IPS DF 6.9 (cell line): ENCODE results near the gene GNAO1.

ENCODE experiments used
- DNase-seq: peaks from one replicate; pipeline ENCODE4 v3.0.0-alpha.2; 2013; ENCODE audit warnings: low read depth, low spot score
- H3K27ac ChIP-seq: one replicate; pipeline ENCODE4 v1.5.1; 2013; ENCODE audit warnings: low read length, control low read depth
- H3K27me3 ChIP-seq: 2 replicates; pipeline ENCODE4 v1.6.1; 2013; ENCODE audit warnings: mild to moderate bottlenecking, low read length; ENCODE audit not compliant: control insufficient read depth, insufficient read depth
- H3K36me3 ChIP-seq: 2 replicates; pipeline ENCODE4 v1.6.1; 2013; ENCODE audit warnings: low read length; ENCODE audit not compliant: control insufficient read depth, insufficient read depth
- H3K4me1 ChIP-seq: 2 replicates; pipeline ENCODE4 v1.6.1; 2013; ENCODE audit warnings: low read length; ENCODE audit not compliant: control insufficient read depth, insufficient read depth
- H3K4me3 ChIP-seq: 2 replicates; pipeline ENCODE4 v1.5.1; 2013; ENCODE audit warnings: mild to moderate bottlenecking, low read length
- H3K9me3 ChIP-seq: 2 replicates; pipeline ENCODE4 v1.6.1; 2013; ENCODE audit warnings: low read length, inconsistent platforms; ENCODE audit not compliant: control insufficient read depth, insufficient read depth
- WGBS: extraction: QIAGEN DNeasy Blood & Tissue Kit; methylation state at CpG from one replicate; pipeline ENCODE4 v1.1.7; 2013; ENCODE audit warnings: mixed read lengths, missing lambda C conversion rate; ENCODE audit not compliant: insufficient read length, insufficient coverage; 5-methylcytosine and 5-hydroxymethylcytosine counted together

GNAO1 gene

DNA sequence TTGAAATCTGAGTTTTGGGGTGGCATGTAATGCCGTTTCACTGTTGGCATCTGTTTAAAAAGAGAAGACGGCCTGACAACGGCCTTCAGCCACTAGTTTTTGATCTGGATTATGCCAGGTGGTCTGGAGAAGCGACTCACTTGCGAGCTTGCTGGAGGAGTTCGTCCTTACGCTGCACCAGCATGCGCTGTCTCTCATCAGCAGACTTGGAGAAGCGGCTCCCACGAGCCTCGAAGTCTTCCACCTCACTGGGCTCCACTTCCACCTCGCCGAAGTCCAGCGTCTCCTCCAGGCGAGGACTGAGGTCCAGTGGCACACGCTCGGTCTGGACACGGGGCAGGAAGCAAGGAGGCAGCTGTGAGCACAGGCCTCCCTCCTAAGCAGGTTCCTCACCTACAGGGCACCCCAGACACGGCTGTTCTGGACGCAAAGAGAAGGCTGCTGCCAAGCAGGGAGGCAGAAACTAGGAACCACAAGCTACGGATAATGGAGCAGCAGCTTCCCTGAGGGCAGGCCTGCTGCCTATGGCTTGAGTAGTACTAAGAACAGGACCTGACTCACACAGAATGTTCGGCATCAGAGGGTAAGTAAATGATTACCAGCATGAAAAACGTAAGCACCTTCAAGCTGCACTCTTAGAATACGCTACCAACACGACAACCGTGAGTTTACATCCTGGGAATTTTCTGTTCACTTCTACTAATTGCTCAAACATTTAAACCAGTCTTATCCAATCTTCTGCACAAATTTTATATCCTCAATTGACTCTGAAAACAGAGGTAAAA, 172.7 kb downstream of the GNAO1 start:
- H3K36me3 ChIP-seq: peaks cover 7% of the 10 kb centered on the region
- H3K4me1 ChIP-seq: no peaks in the 10 kb centered on the region
- WGBS: no CpG with 5 or more reads among the region's 26 CpGs

GRCh38 chr16:56364865-56365264, 173.6 kb downstream of the GNAO1 start:
- Histone ChIP-seq H3K4me1 (no peaks in the 10 kb centered on the region), H3K9me3 (no peaks in the 10 kb centered on the region), H3K27me3 (no peaks in the 10 kb centered on the region), H3K36me3 (peaks cover 7% of the 10 kb centered on the region), H3K4me3 (no peak overlapping the region), H3K27ac (no peak overlapping the region)
- no peak for DNase-seq
- WGBS: no CpG with 5 or more reads among the region's 8 CpGs

More for the DNA sequence above, 172.7 kb downstream of the GNAO1 start:
- no peak for DNase-seq
- Histone ChIP-seq H3K27me3 (no peaks in the 10 kb centered on the region), H3K4me3 (no peak overlapping the region), H3K27ac (no peak overlapping the region), H3K9me3 (no peaks in the 10 kb centered on the region)

GRCh38 chr16:56365552-56365951, 174.3 kb downstream of the GNAO1 start:
- no peak for DNase-seq
- no peak overlapping the region for H3K4me3 ChIP-seq
- H3K4me1 ChIP-seq: no peaks in the 10 kb centered on the region
- H3K9me3 ChIP-seq: no peaks in the 10 kb centered on the region
- no CpG with 5 or more reads among the region's 7 CpGs for WGBS
- H3K36me3 ChIP-seq: peaks cover 7% of the 10 kb centered on the region
- no peaks in the 10 kb centered on the region for H3K27me3 ChIP-seq
- no peak overlapping the region for H3K27ac ChIP-seq

DNA sequence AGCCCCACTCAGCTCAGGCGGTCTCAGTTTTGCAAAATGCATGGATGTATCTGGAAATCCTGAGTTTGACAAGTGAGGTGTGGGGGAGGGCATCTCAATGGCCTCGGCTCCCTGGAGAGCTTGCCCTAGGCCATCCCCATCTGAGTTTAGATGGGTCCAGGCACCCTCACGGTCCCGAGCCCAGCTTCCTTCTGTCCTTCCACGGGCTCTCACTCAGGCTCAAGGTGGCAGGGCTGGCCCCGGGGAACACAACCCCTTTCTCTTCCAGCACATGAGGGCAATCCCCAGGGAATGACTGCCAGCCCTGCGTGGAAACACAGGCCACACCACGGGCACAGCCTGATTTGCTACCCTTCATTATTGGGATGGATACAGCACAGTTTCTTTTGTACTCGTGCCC, 175.7 kb downstream of the GNAO1 start:
- WGBS: no CpG with 5 or more reads among the region's 9 CpGs
- peaks cover 7% of the 10 kb centered on the region for H3K36me3 ChIP-seq
- no peak overlapping the region for H3K4me3 ChIP-seq
- DNase-seq: no peak
- H3K27ac ChIP-seq: no peak overlapping the region
- no peaks in the 10 kb centered on the region for H3K4me1 ChIP-seq
- no peaks in the 10 kb centered on the region for H3K9me3 ChIP-seq
- H3K27me3 ChIP-seq: no peaks in the 10 kb centered on the region

DNA sequence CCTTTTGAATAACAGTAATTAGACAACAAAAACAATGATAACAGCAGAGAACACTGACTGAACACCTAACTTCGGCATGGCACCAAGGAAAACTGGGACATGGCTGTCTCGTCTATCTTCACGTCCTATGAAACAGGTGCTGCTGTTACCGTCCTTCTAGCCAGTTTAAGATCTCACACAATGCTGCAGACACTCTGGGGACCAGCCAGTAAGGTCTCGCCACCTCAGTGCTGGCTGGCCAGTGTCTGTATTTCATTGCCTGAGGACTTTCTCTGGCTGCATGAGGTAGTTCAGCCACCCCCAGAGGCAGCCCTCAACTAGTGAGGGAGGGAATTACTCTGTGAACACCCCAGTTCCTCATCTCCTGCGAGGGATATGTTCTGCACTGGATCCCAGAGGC, 176.5 kb downstream of the GNAO1 start:
- no peaks in the 10 kb centered on the region for H3K27me3 ChIP-seq

GRCh38 chr16:56368545-56368944, 177.3 kb downstream of the GNAO1 start:
- Histone ChIP-seq H3K4me1 (no peaks in the 10 kb centered on the region), H3K36me3 (peaks cover 4% of the 10 kb centered on the region; the same call in 1 of the 2 replicates), H3K27ac (no peak overlapping the region), H3K4me3 (no peak overlapping the region), H3K27me3 (no peaks in the 10 kb centered on the region), H3K9me3 (no peaks in the 10 kb centered on the region)
- no peak for DNase-seq
- no CpG with 5 or more reads among the region's 2 CpGs for WGBS

More for the DNA sequence above, 176.5 kb downstream of the GNAO1 start:
- Histone ChIP-seq H3K4me3 (no peak overlapping the region), H3K4me1 (no peaks in the 10 kb centered on the region), H3K9me3 (no peaks in the 10 kb centered on the region), H3K27ac (no peak overlapping the region), H3K36me3 (peaks cover 7% of the 10 kb centered on the region)
- no peak for DNase-seq
- no CpG with 5 or more reads among the region's 6 CpGs for WGBS

DNA sequence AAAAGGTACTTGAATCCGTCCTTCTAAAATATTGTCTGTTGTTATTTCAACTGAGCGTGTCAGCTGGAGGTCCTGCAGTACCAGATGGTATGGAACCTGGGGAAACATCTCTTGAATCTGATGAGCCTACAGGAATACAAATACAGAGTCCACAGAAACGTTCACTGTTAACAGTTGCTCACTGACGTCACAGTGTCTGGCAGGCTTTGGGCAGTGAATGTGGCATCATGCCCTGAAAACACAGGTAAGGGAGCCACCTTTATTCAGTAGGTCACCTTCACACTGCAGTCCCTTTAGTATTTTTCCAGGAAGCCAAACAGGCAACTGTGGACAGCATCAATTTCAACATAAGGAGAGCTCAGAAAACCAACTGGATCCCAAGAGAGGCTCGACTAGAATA, 177.9 kb downstream of the GNAO1 start:
- DNase-seq: no peak
- WGBS: no CpG with 5 or more reads among the region's 5 CpGs
- no peaks in the 10 kb centered on the region for H3K9me3 ChIP-seq
- H3K27me3 ChIP-seq: no peaks in the 10 kb centered on the region
- H3K36me3 ChIP-seq: peaks cover 4% of the 10 kb centered on the region; the same call in 1 of the 2 replicates
- no peak overlapping the region for H3K27ac ChIP-seq
- H3K4me1 ChIP-seq: no peaks in the 10 kb centered on the region
- no peak overlapping the region for H3K4me3 ChIP-seq

- H3K4me1 ChIP-seq: no peaks in the 10 kb centered on the region
- H3K27me3 ChIP-seq: no peaks in the 10 kb centered on the region
- no peak overlapping the region for H3K27ac ChIP-seq
- no peak for DNase-seq
- H3K4me3 ChIP-seq: no peak overlapping the region
- WGBS: no CpG with 5 or more reads among the region's 2 CpGs
- peaks cover 4% of the 10 kb centered on the region; the same call in 1 of the 2 replicates for H3K36me3 ChIP-seq
- no peaks in the 10 kb centered on the region for H3K9me3 ChIP-seq
Measured at GRCh38 chr16:56370185-56370874, 179.0 kb downstream of the GNAO1 start.

DNA sequence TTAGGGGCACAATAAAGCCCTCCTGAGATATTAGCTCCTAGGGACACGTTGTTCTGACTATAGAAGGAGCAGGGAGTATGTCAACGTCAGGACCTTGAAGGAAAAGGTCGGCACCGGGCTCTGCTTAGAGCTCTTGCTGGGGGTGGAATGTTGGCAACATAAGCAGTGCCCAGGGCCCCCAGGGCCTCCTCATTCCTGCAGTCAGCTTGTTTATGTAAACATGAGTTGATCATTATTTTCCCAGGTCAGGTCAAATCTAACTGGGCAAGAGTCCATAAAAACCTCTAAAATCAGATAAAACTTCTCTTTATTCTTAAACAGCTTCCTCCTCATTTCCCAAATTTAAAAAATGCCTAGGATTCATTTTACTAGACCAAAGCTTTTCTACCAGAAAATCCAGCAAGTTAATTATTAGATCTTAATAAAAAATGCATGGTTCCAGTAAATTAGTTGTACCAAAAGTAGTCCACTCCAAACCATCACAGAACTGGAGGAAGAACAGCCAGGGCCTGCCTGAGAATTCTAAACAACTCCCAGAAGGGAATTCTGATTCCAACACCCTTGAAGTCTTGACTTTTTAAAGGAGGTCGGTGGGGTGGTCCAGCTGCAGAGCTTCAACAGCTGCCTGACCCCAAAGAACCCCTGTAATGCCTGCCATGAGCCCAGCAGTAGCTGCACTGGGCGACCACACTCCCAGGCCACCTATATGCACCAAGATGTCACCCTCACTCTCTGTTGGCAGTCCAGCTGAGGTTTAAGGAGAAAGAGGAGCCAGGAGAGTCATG, 179.8 kb downstream of the GNAO1 start:
- H3K27ac ChIP-seq: no peak overlapping the region
- no CpG with 5 or more reads among the region's 6 CpGs for WGBS
- H3K9me3 ChIP-seq: no peaks in the 10 kb centered on the region
- DNase-seq: no peak
- H3K36me3 ChIP-seq: peaks cover 4% of the 10 kb centered on the region; the same call in 1 of the 2 replicates
- H3K4me1 ChIP-seq: no peaks in the 10 kb centered on the region
- no peak overlapping the region for H3K4me3 ChIP-seq
- H3K27me3 ChIP-seq: no peaks in the 10 kb centered on the region

DNA sequence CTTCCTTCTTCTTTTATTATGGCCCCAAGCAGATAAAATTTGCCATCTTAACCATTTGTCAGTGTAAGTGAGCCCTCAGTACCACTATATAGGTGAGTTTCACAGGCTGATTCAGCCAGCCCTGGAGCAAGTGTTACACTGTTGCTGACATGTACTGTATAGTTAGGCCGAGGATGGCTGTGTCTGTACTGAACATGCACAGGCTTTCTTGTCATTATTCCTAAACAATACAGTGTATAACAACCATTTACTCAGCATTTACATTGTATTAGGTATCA, 180.3 kb downstream of the GNAO1 start:
- H3K4me1 ChIP-seq: no peaks in the 10 kb centered on the region
- H3K27me3 ChIP-seq: no peaks in the 10 kb centered on the region
- no peak overlapping the region for H3K27ac ChIP-seq
- no peaks in the 10 kb centered on the region for H3K9me3 ChIP-seq
- no peak for DNase-seq
- peaks cover 4% of the 10 kb centered on the region; the same call in 1 of the 2 replicates for H3K36me3 ChIP-seq
- WGBS: no CpG with 5 or more reads among the region's 1 CpG
- no peak overlapping the region for H3K4me3 ChIP-seq
